HL-60 (cell line): ENCODE results near the gene TMEM178A.

Source experiments
- CTCF ChIP-seq: IDR thresholded peaks from one replicate; pipeline ENCODE4 v1.5.1; 2011; ENCODE audit warnings: low read length, control low read depth, inconsistent platforms; ENCODE audit not compliant: insufficient read depth
- SPI1 ChIP-seq: IDR thresholded peaks from 2 replicates; pipeline ENCODE4 v1.6.1; 2012; ENCODE audit warnings: low read depth, mild to moderate bottlenecking, borderline replicate concordance

GRCh38 chr2:39689876-39690275 lies 24.2 kb downstream of the TMEM178A start:
- TF ChIP-seq CTCF = no peak
- no peak for TF ChIP-seq SPI1
